Measurements from ENCODE around the gene MUC5B. TPM values are rescaled to one million over a fixed set of nuclear protein-coding genes. Genes with fewer than 3 reads are reported as not detected.

The MUC5B gene
- total RNA-seq, 4 donors from 2014 or later, result 0.44 TPM; not detected in 3

DNA sequence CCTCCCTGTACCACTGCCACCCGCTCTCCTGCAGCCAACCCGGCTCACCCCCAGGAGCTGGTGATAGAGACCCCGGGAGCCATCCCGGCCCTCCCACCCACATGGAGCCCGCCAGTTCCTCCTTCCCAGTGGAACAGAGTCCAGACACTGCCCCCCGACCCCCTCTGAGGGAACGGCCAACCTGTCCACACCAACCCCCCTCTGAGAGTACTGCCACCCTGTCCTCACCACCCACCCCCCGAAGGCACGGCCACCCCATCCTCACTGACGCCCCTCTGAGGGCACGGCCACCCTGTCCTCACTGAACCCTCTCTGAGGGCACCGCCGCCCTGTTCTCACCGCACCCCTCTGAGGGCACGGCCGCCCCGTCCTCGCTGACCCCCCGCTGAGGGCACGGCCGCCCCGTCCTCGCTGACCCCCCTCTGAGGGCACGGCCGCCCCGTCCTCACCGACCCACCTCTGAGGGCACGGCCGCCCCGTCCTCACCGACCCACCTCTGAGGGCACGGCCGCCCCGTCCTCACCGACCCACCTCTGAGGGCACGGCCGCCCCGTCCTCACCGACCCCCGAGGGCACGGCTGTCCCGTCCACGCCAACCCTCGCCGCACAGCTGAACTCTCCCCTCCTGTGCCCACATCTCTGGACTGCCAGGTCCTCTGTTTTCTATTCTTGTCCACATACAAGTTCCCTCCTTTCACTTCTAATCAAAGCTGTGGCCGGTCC, 68.6 kb downstream of the MUC5B start:
- TF ChIP-seq, protein P1, sequence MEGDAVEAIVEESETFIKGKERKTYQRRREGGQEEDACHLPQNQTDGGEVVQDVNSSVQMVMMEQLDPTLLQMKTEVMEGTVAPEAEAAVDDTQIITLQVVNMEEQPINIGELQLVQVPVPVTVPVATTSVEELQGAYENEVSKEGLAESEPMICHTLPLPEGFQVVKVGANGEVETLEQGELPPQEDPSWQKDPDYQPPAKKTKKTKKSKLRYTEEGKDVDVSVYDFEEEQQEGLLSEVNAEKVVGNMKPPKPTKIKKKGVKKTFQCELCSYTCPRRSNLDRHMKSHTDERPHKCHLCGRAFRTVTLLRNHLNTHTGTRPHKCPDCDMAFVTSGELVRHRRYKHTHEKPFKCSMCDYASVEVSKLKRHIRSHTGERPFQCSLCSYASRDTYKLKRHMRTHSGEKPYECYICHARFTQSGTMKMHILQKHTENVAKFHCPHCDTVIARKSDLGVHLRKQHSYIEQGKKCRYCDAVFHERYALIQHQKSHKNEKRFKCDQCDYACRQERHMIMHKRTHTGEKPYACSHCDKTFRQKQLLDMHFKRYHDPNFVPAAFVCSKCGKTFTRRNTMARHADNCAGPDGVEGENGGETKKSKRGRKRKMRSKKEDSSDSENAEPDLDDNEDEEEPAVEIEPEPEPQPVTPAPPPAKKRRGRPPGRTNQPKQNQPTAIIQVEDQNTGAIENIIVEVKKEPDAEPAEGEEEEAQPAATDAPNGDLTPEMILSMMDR (IDR thresholded peaks at IDR 0.05), result no peak
- DNase-seq (ENCODE audit: low spot score) (no peak), ATAC-seq (ENCODE audit: low FRiP score) (no peak)

DNA sequence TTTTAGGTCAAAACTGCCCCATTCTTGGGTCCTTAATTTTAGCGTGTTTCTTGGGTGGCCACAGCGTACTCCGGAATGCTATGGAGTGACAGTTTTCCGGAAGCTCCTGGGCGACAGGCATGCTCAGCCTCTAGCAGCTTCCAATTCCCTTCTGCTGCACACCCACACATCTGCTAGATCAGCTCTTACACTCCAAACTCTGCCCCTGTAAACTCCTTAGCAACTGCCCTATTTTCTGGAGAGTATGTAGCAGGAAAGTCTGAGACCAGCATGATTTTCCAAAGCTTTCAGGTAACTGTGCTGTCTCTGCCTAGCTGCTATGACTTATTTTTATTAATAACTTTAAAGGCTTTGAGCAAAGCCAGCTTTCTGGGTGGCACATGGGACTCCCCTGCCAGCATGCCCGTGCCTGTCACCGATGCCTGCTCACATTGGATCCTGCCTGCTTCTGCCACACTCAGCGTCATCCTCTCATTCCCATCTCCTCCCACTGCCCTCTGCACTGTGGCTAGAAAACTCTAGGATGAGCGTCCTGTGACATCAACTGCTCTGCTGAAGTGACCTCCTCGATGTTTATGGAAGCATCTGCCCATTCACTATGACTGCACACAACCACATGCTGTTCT, 69.3 kb downstream of the MUC5B start:
- DNase-seq (ENCODE audit: low spot score) (no peak), ATAC-seq (ENCODE audit: low FRiP score) (no peak)
- TF ChIP-seq, protein P1 (IDR thresholded peaks at IDR 0.05), result no peak

DNA sequence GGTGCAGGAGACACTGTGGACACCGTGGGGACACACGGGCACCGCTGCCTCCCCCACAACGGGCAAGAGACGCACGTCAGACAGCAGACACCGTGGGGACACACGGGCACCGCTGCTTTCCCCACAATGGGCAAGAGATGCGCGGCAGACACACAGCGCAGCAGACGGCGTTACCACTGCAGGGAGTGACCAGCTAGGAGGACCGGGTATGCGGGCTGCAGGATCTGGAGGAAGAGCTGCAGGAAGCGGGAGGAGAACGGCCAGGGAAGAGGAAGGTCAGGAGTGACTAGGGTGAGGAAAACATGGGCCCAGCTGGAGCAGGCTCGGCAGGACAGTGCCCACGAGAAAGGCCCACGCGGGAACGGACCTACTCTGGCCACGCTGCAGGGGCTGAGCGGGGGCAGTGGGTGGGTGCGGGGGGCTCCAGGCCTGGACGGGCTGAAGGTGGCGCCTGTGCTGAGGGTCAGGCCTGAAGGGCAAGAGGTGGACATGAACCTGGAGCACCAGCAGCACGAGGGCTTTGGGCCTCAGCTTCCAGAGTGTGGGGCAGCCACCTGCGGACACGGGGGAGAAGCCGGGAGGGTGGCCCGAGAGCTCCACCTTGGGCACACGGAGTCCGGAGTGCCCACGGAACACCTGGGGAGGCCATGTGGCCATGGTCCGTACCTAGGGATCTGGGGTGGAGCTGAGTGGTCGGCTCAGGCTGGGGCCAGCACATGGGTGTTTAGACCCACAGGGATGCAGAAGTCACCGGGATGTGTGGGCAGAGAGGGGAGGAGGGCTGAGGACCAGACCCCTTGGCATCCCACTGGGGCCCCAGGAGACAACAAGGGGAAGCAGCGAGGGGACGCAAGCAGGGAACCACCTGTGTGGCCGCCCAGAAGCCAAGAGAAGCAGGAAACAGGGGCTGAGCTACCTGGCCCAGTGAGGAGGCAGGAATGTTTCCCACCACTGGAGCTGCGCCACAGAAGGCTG, 70.1 kb downstream of the MUC5B start:
- ATAC-seq (ENCODE audit: low FRiP score) (no peak), DNase-seq (ENCODE audit: low spot score) (no peak)
- TF ChIP-seq, protein P1 (IDR thresholded peaks at IDR 0.05), result no peak

DNA sequence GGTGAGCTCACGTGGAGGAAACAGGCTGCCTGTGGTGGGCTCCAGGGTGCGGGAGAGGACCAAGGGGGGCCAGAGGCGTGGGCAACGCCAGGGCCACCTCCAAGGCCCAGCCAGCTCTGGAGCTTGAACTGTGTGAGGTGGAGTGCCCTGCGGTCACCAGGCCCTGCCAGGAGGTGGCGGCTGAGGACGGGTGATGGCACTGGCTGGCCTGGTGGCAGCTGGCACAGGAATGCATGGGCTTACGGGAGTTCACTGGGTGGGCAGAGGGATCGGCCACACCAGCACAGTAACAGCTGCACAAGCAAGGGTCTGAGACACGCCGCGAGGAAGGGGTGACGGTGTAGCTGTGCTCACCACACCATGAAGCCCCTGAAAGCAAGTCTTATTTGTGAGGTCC, 70.8 kb downstream of the MUC5B start:
- DNase-seq (ENCODE audit: low spot score) (no peak), ATAC-seq (ENCODE audit: low FRiP score) (no peak)

DNA sequence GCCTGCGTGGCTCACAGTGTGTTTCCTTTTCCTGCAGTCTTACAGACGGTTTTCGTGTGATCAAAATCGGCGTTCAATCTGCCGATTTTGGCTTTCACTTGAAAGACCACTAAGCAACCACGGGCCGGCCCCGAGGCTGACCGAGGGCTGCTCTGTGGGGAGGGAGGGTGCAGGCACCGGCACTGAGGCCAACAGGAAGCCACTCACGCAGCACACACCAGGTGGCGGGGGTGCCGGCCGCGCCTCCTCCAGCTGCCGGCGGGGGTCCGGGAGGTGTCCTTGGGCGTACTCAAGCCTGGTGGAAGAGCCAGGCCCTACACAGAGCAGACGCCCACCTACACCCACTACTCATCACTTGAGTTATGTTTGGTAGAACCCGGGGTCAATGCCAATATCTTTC, 72.2 kb downstream of the MUC5B start:
- TF ChIP-seq, protein P1 (IDR thresholded peaks at IDR 0.05), result no peak
- ATAC-seq (ENCODE audit: low FRiP score), result no peak
- no peak for DNase-seq (ENCODE audit: low spot score)

More for the DNA sequence above, 70.8 kb downstream of the MUC5B start:
- TF ChIP-seq, protein P1 (IDR thresholded peaks at IDR 0.05), result no peak

DNA sequence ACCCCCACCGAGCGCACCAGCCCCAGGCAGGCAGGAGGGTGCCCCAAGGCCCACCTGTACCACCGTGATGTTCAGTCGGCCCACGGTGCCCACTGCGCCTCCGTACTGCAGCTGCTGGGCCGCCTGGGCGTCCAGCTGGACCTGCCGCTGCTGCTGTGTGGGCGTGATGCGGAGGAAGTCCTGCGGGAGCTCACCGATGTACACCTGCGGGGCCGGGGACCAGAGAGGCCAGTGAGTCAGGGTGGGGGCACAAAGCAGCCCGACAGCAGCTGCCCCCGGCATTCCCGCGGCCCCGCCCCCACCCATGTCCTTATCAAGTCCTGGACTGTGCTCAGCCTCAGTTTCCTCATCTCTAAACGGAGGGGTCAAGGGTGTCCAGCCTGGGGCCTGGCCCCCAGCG, 72.7 kb downstream of the MUC5B start:
- TF ChIP-seq, protein P1 (IDR thresholded peaks at IDR 0.05), result no peak
- no peak for ATAC-seq (ENCODE audit: low FRiP score)
- no peak for DNase-seq (ENCODE audit: low spot score)
